SU-DHL-6 (cell line): Measurements from ENCODE around the gene SCFD2.

Source experiments
- H2AFZ ChIP-seq: fragments of 200-600 bp; sonication (generic); 2 replicates; pipeline ENCODE4 v1.6.1; 2014; ENCODE audit warnings: low read depth, mild to moderate bottlenecking, moderate library complexity, mixed read lengths, antibody characterized with exemption, low read length; ENCODE audit not compliant: severe bottlenecking
- H3F3A ChIP-seq: fragments of 200-600 bp; shearing (Covaris generic); 2 replicates; pipeline ENCODE4 v1.6.0; 2016; ENCODE audit warnings: antibody characterized with exemption, mild to moderate bottlenecking; ENCODE audit not compliant: insufficient read depth
- H3K27ac ChIP-seq: fragments of 200-600 bp; sonication (generic); 2 replicates; pipeline ENCODE4 v1.5.1; 2016; ENCODE audit warnings: low read depth, mild to moderate bottlenecking, low read length, moderate library complexity, mixed read lengths
- H3K27me3 ChIP-seq: fragments of 200-600 bp; sonication (generic), shearing (Covaris generic); 2 replicates; pipeline ENCODE4 v1.6.0; 2014; ENCODE audit warnings: mild to moderate bottlenecking, low read length
- H3K36me3 ChIP-seq: fragments of 200-600 bp; sonication (generic); 2 replicates; pipeline ENCODE4 v1.6.1; 2014; ENCODE audit warnings: mild to moderate bottlenecking, low read length, mixed read lengths
- H3K4me2 ChIP-seq: fragments of 300-600, 200-600 bp; shearing (Covaris generic), sonication (generic); 2 replicates; pipeline ENCODE4 v1.6.0; 2014; ENCODE audit warnings: low read length, low read depth, mild to moderate bottlenecking; ENCODE audit not compliant: poor library complexity, severe bottlenecking
- H3K4me3 ChIP-seq: fragments of 200-600 bp; sonication (generic); 2 replicates; pipeline ENCODE4 v1.5.1; 2014; ENCODE audit warnings: antibody characterized with exemption, low read length, mild to moderate bottlenecking, mixed read lengths; ENCODE audit not compliant: insufficient read depth, poor library complexity, severe bottlenecking
- H3K79me2 ChIP-seq: fragments of 200-600 bp; sonication (generic); 2 replicates; pipeline ENCODE4 v1.6.1; 2014; ENCODE audit warnings: mild to moderate bottlenecking, low read length, moderate library complexity; ENCODE audit not compliant: insufficient read depth
- H3K9ac ChIP-seq: fragments of 200-600 bp; sonication (generic); 2 replicates; pipeline ENCODE4 v1.7.0; 2014; ENCODE audit warnings: mild to moderate bottlenecking, low read length
- H3K9me2 ChIP-seq: fragments of 200-600 bp; sonication (generic); replicated peaks from 2 replicates; pipeline ENCODE4 v1.6.1; 2014; ENCODE audit warnings: low read length; ENCODE audit not compliant: insufficient read depth
- H3K9me3 ChIP-seq: fragments of 200-600 bp; sonication (generic); 2 replicates; pipeline ENCODE4 v1.6.1; 2014; ENCODE audit warnings: low read length, mixed read lengths; ENCODE audit not compliant: insufficient read depth
- H4K20me1 ChIP-seq: fragments of 200-600 bp; sonication (generic); 2 replicates; pipeline ENCODE4 v1.6.1; 2014; ENCODE audit warnings: low read depth, mild to moderate bottlenecking, antibody characterized with exemption, low read length, moderate library complexity, mixed read lengths
- CTCF ChIP-seq: fragments of 200-600 bp; sonication (generic); IDR thresholded peaks from one replicate; pipeline ENCODE4 v1.5.1; 2017; ENCODE audit warnings: antibody characterized with exemption, mild to moderate bottlenecking, low read length, moderate library complexity; ENCODE audit not compliant: insufficient read depth, poor library complexity, severe bottlenecking
- EZH2phosphoT487 ChIP-seq: fragments of 200-600 bp; sonication (generic), shearing (Covaris generic); conservative IDR thresholded peaks from 2 replicates; pipeline ENCODE4 v1.6.1; 2018; ENCODE audit warnings: mild to moderate bottlenecking, antibody characterized with exemption, low read length, moderate library complexity, mixed read lengths

The SCFD2 gene

GRCh38 chr4:52910115-52910514 is 455.7 kb downstream of the SCFD2 start:
- Histone ChIP-seq H3F3A (no peaks in the 10 kb centered on the region; the same call in 1 of the 2 replicates), H3K27me3 (no peaks in the 10 kb centered on the region), H3K9ac (no peak overlapping the region), H4K20me1 (no peaks in the 10 kb centered on the region), H3K36me3 (no peaks in the 10 kb centered on the region), H3K9me3 (no peaks in the 10 kb centered on the region), H3K4me3 (no peak overlapping the region), H3K4me2 (no peak overlapping the region), H3K79me2 (no peaks in the 10 kb centered on the region), H2AFZ (no peak overlapping the region), H3K9me2 (no peaks in the 10 kb centered on the region), H3K27ac (no peak overlapping the region)
- no peak for TF ChIP-seq CTCF
- TF ChIP-seq EZH2phosphoT487 = no peak

- H3K79me2 ChIP-seq = no peaks in the 10 kb centered on the region
- H2AFZ ChIP-seq = no peak overlapping the region
- H3K27me3 ChIP-seq = no peaks in the 10 kb centered on the region
- TF ChIP-seq EZH2phosphoT487 (no peak), CTCF (no peak)
- no peak overlapping the region for H3K4me3 ChIP-seq
- no peak overlapping the region for H3K27ac ChIP-seq
- H3K9ac ChIP-seq = no peak overlapping the region
- no peaks in the 10 kb centered on the region for H4K20me1 ChIP-seq
- no peaks in the 10 kb centered on the region for H3K9me3 ChIP-seq
- H3K9me2 ChIP-seq = no peaks in the 10 kb centered on the region
- H3F3A ChIP-seq = no peaks in the 10 kb centered on the region; the same call in 1 of the 2 replicates
- H3K4me2 ChIP-seq = no peak overlapping the region
- no peaks in the 10 kb centered on the region for H3K36me3 ChIP-seq
Observed at GRCh38 chr4:52907510-52907909, 458.4 kb downstream of the SCFD2 start.

GRCh38 chr4:52904421-52904820 is 461.4 kb downstream of the SCFD2 start:
- Histone ChIP-seq H3K27ac (no peak overlapping the region), H3K4me2 (no peak overlapping the region), H3K9ac (no peak overlapping the region), H3F3A (no peaks in the 10 kb centered on the region), H2AFZ (no peak overlapping the region), H4K20me1 (no peaks in the 10 kb centered on the region), H3K79me2 (no peaks in the 10 kb centered on the region), H3K27me3 (no peaks in the 10 kb centered on the region), H3K4me3 (no peak overlapping the region), H3K9me2 (no peaks in the 10 kb centered on the region), H3K36me3 (no peaks in the 10 kb centered on the region), H3K9me3 (no peaks in the 10 kb centered on the region)
- no peak for TF ChIP-seq EZH2phosphoT487
- TF ChIP-seq CTCF = no peak
